Epidermal melanocyte (primary cell): ENCODE data around the gene GPHN.

Experiments used
- DNase-seq: peaks from one replicate; pipeline ENCODE4 v3.0.0; 2011; ENCODE audit warnings: low spot score; ENCODE audit not compliant: insufficient read length

Gene GPHN

DNA sequence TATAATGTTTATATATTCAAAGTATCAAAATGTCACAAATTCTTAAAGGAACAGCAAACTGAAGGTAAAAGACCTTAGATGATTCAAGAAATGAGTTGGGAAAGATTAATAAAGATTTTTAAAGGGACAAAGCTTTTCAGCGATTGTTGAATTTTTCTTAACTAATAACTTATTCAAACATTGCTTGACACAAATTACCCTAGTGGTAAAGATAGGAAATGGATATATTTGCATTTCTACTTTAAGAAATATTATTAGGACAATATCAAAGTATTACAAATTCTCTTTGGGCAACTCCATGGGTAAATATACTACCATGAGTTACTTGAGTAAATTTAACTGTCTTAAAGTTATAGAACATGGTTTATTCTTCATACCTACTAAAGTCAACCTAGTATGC, 415.3 kb downstream of the GPHN start:
- no peak for DNase-seq

DNA sequence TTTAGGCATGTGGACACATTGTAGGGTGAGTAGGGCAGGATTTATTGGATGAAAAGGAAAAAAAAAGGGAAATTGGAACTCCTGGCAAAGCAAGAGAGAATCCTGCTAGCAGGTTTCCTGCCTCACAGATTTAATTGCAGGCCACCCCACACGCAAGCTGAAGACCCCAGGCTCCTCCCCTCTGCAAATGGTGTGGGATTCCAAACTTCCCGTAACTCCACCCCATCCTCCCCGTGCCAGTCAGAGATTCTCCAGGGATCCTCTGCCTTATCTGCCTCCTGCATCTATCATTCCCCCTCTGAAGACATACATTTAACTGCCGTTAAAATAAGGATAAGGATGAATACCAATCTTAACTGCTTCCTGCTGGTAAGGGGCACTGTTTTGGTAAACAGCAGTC, 431.5 kb downstream of the GPHN start:
- no peak for DNase-seq

DNA sequence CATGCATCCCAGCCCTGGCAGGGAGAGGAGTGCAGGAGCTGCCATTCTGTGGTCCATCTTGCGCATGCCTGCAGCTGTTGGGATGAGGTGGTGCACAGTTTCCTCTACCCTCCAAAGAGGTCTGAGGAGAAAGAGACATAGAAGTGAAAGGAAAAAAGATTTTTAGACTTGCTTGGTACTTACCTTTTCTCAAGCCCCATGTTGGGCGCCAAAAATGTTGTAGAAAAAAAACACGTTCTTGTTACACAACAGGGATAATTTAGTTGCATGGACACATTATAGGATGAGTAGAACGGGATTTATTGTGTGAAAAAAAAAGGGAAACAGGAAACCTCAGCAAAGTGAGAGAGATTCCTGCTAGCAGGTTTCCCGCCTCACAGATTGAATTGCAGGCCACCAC, 436.9 kb downstream of the GPHN start:
- DNase-seq = no peak

DNA sequence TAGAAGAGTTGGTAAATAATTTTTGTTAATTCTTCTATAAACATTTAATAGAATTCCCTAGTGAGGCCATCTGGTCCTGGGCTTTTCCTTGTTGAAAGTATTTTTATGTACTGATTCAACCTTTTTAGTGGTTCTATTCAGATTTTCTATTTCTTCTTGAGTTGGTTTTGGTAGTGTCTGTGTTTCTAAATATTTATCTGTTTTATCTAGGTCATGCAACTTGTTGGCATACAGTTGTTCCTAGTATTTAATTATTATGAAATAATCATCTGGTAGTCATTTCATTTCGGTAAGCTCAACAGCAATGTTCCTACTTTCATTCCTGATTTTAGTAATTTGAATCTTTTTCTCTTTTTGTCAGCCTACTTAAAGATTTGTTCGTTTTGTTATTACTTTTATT, 447.2 kb downstream of the GPHN start:
- no peak for DNase-seq

DNA sequence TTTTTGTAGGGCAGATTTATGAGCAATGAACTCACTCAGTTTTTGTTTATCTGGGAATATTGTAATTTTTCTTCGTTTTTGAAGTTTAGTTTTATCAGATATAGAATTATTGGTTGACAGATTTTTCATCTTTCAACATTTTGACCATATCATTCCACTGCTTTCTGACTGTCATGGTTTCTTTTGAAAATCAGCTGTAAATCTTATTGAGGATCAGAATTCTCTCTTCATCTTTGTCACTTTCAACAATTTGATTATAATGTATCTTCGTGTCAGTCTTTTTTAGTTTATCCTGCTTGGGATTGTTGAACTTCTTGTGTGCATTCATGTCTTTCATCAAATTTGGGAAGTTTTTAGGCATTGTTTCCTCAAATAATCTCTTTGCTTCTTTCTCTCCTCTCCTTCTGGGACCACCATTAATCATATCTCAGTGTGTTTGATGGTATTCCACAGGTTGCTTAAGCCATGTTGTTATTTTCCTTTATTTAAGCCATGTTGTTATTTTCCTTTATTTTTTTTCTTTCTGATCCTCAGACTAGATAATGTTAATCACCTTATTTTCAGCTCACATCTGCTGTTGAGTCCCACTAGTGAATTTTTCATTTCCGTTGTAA, 451.6 kb downstream of the GPHN start:
- DNase-seq = no peak

DNA sequence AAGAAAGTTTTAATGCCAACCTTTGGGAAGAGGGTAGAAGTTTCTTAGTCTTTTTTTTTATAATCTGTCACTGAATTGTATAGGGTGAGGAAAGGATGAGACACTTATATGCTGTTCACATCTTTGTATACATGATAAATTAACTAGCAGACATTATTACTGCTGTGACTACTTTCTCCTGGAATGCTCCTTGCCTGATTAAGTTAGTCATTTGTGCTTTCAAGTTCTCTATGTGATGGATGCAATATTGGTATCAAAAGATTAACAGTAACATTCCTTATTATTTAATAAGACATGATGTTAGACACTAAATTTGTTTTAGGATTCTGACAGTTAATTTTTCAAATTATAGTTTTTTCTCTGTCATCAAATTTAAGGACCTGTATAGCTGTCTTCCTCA, 457.9 kb downstream of the GPHN start:
- DNase-seq = no peak

DNA sequence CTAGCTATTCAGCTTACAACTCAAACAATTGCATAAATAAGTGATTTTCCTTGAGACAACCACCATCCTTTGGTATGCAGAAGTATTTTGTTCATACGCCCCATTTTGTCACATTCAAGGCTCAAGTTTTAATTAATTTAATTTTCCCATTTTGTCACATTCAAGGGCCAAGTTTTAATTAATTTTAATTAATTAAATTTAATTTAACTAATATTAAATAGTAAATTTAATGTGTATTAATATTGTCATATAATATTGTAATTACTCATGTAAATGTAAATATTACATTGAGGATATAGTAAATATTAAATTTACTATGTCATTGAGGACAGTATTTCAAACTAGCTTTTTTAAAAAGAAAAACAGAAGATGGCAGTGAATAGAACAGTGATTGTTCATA, 464.5 kb downstream of the GPHN start:
- no peak for DNase-seq

DNA sequence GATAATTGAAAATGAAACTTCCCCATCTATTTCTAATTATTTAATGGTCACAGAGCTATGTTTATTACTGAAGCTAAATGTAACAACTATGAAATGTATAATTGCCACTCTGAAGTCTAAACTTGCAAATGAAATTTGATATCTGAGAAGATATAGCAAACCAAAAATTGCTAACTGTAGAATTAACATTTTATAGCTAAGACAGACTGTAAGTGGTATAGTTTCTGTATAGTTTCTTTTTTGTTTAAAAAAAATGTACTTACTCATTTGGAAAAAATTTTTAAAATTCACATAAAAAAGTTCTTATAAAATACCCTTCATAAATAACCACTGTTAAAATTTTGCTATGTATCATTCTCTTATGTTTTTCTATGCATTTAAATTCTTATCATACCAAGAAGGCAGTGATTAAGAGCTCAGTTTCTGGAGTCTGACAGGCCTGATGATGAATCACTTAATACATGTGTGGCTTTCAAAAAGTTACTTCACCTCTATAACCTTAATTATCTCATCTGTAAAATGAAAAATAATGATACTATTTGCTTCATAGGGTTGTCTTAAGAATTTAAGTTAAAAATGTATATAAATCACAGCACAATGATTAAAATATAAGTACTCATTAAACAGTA, 466.6 kb downstream of the GPHN start:
- DNase-seq = no peak

DNA sequence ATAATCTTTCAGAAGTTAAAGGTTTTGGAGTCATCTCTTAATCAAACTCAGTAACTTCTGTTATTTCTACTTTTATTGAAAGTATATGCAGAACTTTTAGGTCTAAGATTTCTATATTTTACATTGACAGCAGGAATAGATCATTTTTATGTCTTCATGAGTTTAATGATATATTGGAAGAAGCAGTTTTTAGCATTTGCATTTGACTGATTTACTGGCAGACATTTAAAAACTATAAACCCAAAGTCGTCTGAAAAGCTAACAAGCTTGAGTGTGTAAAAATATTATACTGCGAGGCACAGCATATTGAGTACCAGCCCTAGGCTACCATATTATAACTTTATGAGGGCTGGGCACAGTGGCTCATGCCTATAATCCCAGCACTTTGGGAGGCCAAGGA, 467.3 kb downstream of the GPHN start:
- no peak for DNase-seq

DNA sequence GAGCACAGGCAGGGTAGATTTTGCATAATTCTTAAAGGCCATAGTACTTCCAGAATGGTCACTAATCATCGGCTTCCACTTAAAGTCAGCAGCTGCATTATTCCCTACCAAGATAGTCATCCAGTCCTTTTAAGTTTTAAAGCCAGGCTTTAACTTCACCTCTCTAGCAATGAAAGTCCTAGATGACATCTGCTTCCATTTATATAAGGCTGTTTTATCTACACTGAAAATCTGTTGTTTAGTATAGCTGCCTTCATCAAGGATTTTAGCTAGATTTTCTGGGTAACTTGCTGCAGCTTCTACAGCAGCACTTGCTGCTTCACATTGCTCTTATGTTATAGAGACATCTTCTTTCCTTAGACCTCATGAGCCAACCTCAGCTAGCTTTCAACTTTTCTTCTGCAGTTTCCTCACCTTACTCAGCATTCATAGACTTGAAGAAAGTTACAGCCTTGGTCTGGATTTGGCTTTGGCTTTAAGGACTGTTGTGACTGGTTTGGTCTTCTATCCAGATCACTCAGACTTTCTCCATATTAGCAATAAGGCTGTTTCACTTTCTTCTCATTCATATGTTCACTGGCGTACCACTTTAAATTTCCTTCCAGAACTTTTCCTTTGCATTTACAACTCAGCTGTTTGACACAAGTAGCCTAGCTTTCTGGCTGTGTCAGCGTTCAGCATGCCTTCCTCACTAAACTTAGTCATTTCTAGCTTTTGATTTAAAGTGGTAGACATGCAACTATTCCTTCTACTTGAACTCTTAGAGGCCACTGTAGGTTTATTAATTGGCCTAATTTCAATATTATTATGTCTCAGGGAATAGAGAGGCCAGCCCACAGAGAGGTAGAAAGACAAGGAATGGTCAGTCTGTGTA, 471.4 kb downstream of the GPHN start:
- DNase-seq = no peak

DNA sequence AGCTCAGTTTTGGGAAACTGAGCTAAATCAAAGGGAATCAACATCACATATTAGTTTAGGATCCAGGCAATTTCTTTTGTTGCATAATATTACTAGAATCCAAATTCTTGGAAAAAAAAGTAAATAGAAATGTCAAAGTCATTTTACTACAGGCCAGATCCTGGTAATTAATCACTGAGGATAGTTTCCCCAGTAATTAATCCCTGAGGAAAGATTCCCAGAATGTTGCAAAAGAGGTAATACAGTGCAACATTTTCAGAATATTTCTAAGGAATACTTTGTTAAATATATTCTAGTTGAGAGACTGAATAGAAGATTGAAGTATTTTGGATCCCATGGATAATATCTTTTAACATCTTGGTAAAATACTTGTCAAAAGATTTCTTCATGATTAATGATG, 474.3 kb downstream of the GPHN start:
- DNase-seq = no peak

DNA sequence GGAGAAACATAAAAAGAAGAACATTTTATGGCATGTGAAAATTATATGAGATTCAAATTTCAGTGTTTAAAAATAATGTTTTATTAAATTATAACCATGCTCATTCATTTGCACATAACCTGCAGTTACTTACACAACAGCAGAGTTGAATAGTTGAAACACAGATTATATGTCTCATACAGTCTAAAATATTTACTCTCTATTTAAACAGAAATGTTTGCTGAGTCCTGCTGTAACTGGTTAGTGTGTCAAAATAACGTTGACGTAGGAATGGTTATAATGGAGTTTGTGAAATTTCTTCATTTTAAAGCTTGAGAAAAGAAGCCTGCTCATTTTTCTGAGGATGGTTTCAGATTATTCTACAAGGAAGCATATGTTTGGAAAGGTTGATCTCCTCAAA, 484.8 kb downstream of the GPHN start:
- no peak for DNase-seq

DNA sequence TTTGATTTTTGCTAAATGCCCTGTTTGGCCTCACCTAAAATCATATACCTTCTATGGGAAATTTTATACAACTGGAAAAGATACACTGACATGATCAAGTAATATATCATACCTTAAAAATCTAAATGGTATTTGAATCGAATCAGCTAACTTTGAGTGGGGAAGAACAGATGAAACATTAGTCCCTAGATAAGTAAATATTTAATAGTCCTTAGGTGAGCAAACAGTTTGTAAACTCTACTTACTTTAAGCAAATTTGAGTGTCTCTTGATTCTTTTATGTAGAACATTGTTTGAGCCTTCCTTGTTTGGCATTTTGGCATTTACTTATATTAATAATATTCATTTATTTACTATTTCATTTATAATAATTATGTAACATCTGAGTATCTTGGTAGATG, 485.6 kb downstream of the GPHN start:
- DNase-seq = no peak

DNA sequence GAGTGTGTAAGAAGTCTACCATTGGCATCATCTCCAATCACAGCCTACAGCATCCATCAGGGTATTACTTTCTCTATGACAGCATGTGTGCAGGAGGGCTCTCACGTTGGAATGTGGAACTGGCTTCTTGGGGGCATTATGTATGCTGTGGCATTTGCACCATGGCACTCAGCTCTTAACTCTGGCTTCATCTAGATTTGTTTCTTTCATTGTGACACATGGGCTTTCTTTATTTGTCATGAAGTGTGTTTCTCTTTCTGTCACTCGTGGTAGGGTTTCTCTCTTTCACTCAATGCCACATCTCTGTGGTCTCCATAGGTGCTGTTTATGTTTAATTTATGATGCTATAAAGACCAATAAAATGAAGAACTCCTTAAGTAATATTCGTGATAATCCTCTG, 490.1 kb downstream of the GPHN start:
- no peak for DNase-seq

DNA sequence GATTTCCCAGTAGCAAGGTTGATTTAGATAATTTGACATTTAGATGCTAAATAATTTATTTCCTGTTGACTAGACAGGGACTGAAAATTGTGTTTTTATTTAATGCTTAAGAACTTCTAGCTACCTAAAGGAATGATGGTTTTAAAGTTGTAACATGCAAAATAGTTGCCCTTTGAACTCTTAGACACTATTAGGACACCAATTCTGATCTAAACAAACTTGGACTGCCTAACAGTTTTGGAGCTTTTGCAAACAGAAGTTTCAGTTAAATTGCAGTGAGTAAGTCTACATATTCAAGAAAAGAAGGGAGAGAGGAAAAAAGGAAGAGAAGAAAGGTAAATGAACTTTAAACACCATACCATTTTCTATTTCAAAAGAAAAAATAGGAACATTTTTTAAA, 492.0 kb downstream of the GPHN start:
- no peak for DNase-seq

DNA sequence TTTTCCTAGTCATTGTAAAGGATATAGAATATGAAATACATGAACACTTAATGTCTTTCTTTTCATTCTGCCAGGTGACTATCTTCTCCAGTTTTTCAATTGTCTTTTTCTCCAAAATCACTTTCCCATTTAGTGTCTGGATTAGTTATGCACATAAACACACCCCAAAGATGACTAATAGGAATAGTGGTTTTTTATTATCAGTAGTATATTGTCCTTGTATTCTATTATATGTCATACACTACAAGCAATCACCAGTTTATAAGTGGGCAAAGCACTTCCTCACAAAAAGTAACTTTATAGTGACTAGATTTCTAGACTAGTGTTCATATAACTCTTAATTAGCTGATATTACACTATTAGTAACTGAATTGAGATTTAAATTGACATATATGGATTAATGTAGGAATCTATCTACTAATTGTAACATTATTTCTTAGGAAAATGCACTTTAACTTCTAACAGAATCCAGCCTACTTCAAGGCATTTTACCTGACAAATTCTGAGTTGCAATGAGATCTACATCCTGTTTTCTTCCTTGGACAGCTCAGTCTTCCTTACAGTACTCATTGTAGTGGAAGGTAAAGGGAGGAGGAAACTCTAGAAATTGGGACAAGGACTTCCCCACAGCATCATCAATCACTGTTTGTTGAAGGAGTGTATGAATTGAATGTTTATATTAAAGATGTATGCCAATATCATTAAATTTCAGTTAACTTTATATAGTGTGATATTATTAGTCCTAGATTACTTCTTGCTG, 495.2 kb downstream of the GPHN start:
- no peak for DNase-seq

DNA sequence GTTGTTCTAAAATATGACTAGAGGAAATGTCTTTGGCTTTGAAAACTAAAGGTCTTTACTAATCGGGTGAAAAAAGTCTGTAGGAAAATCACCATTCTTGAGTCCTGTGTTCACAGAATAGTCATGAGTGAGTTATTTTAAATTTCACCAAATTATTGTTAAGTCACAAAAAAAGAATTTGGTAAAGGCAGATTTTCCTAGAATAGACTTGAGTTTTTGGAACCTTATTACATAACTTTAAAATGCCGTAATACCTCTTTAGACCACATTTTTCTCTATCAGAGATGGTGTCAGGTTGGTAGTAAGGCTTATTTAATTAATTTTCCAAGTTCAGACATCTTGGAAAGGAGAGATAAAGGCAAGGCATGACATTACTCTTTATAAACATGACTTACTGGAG, 496.6 kb downstream of the GPHN start:
- DNase-seq = no peak

DNA sequence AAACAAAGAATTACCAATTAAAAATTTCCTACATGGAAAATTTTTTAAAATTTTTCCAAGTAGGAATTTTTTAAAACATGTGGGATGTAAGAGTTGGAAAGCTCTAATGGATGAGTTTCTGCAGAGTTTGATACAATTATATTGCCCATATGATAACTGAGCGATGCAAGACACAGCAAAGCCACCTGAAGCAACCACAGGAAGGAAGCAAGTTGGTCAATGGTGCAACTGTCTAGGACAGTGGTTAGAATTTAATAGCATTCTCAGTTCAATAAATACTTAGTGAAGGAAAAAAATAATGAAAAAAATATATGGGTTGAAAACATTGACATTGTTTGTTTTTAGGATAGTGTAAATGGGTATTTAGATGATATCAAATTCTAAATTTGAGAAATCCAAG, 502.7 kb downstream of the GPHN start:
- no peak for DNase-seq

DNA sequence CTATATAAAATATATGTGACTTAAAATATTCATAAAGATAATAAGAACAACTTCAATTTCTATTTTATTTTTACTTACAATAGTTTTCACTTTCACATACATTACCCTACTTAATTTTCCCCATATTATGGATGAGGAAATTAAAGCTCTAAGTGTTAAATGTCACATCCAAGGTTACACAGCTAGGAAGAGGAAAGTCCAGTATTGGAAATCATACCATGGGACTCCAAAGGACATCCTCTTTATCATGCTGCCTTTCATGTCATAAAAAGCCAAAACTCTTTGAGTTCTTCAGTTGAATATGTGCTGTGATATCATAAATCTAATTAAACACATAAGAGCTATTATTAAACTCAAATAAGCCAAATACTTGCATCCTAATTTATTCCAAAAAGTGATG, 508.9 kb downstream of the GPHN start:
- no peak for DNase-seq

DNA sequence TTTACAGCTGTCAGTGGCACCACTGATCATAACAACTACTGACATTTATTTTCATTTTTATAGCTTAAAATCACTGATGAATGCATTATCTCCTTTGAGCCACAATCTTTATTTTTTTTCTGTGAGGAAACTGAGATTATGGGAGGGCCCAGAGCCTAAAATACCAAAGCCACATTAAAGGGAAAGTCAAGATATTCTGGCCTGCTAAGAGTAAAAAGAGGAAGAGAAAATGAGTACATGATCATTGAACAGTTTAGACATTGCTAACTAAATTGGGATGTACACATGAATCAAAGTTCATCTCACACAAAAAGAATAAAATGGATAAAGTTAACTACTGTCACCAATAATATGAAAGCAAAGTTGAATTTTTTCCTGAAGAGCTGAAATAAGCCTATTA, 510.8 kb downstream of the GPHN start:
- DNase-seq = no peak

DNA sequence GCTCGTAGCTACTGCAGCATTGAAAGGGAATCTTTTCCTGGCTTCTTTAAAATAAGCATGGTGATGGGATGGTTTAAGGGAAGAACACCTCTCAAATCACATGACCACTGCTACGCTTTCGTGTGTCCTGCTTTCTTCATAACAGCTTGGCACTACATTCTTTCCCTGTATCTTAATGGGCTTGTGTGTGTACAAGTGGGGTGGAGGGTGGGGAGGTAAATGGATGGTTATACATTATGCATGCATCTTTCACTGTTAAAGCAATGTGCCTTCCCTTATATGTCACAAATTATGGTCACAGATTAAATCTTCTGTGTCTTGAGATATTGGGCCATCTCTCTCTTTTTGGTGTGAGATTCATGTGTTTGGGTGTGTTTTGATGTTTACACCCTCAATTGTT, 511.8 kb downstream of the GPHN start:
- no peak for DNase-seq
